CD4-positive, alpha-beta T cell treated with Interleukin-12 subunit alpha and Interleukin-12 subunit beta, for 1 hour (primary cell): ENCODE measurements around the gene VN1R5.

Experiments
- DNase-seq: peaks from one replicate; pipeline ENCODE4 v3.0.0-alpha.2; 2020

VN1R5 gene

DNA sequence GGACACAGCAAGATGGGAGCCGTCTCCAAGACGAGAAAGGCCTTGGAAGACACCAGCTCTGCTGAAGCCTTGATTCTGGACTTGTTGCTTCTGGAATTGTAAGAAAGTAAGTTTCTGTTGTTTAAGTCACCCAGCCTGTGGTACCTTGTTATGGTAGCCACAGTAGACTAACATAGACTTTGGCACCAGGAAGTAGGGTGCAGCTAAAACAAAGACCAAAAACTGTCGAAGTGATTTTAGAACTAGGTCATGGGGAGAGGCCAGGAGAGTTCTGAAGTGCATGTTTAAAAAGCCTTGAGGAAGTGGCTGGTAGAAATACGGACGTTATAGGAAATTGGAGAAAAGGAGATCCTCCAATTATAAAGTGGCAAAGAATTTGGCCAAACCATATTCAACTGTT, 47.3 kb downstream of the VN1R5 start:
- no peak for DNase-seq

GRCh38 chr1:247304031-247304430, 48.2 kb downstream of the VN1R5 start:
- DNase-seq = no peak
